ENCODE measurements around the gene CHST8.

DNA sequence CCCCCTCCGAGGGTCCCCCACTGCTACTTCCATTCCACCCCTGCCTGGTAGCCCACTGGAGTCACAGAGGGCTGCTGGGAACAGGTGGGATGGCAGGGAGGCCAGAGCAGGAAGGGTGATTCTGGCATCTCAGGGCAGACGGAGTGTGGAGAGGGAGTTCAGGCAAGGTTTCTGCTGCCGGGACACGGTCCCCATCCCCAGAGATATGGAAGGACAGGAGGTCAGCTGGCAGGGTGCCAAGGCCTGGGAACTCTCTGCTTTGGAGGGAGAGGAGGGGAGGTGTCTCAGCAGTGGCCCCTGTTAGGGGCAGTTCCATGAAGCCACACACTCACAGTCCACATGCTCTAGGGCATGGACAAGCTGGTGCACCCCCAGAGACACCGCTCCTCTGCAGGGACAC, 68.1 kb downstream of the CHST8 start:
- no peak for TF ChIP-seq CTCF (conservative IDR thresholded peaks at IDR 0.05; ENCODE audit: low read depth in 2 of 2)
- no peak for TF ChIP-seq POLR2AphosphoS5 (IDR thresholded peaks at IDR 0.05; ENCODE audit: low read depth)
- TF ChIP-seq EZH2 (IDR thresholded peaks at IDR 0.05; ENCODE audit: low read depth, unreplicated experiment), result no peak

Measured in GM23338 (cell line).